H9 (cell line): ENCODE data around the gene HYPK. TPM values are rescaled to one million over a fixed set of nuclear protein-coding genes. Genes with fewer than 3 reads are reported as not detected.

Source experiments
- DNase-seq: peaks from one replicate; pipeline ENCODE4 v3.0.0-alpha.2; 2017
- H2AFZ ChIP-seq: one replicate; pipeline ENCODE4 v1.6.1; 2013; ENCODE audit warnings: mild to moderate bottlenecking, low read length, control low read depth, moderate library complexity
- H2AK5ac ChIP-seq: 2 replicates; pipeline ENCODE4 v1.6.1; 2013; ENCODE audit warnings: low read length, control low read depth, mixed read lengths; ENCODE audit not compliant: insufficient read length
- H2BK120ac ChIP-seq: one replicate; pipeline ENCODE4 v1.6.1; 2013; ENCODE audit warnings: low read depth, mild to moderate bottlenecking, low read length, control low read depth, inconsistent platforms; ENCODE audit not compliant: poor library complexity, severe bottlenecking
- H2BK12ac ChIP-seq: 2 replicates; pipeline ENCODE4 v1.6.1; 2013; ENCODE audit warnings: low read length, control low read depth, mixed read lengths, low read depth; ENCODE audit not compliant: insufficient read length
- H2BK15ac ChIP-seq: 2 replicates; pipeline ENCODE4 v1.6.1; 2013; ENCODE audit warnings: low read depth, low read length, control low read depth
- H2BK20ac ChIP-seq: one replicate; pipeline ENCODE4 v1.6.1; 2013; ENCODE audit warnings: low read depth, mild to moderate bottlenecking, low read length, control low read depth, inconsistent platforms; ENCODE audit not compliant: poor library complexity, severe bottlenecking
- H2BK5ac ChIP-seq: 2 replicates; pipeline ENCODE4 v1.6.1; 2013; ENCODE audit warnings: low read length, control low read depth, mixed read lengths; ENCODE audit not compliant: insufficient read length
- H3K14ac ChIP-seq: 2 replicates; pipeline ENCODE4 v1.6.1; 2013; ENCODE audit warnings: low read length, control low read depth; ENCODE audit not compliant: insufficient read depth
- H3K18ac ChIP-seq: 2 replicates; pipeline ENCODE4 v1.6.1; 2013; ENCODE audit warnings: low read depth, mild to moderate bottlenecking, mixed read lengths, low read length, control low read depth; ENCODE audit not compliant: insufficient read length
- H3K23ac ChIP-seq: 2 replicates; pipeline ENCODE4 v1.6.1; 2013; ENCODE audit warnings: low read length, control low read depth, mixed read lengths, low read depth; ENCODE audit not compliant: insufficient read length
- H3K23me2 ChIP-seq: 2 replicates; pipeline ENCODE4 v1.6.1; 2013; ENCODE audit warnings: low read depth, mild to moderate bottlenecking, mixed read lengths, low read length, control low read depth; ENCODE audit not compliant: insufficient read length, poor library complexity, severe bottlenecking
- H3K27ac ChIP-seq: 2 replicates; pipeline ENCODE4 v1.5.1; 2013; ENCODE audit warnings: low read length, control low read depth, mixed read lengths, low read depth; ENCODE audit not compliant: insufficient read length
- H3K27me3 ChIP-seq: 2 replicates; pipeline ENCODE4 v1.6.1; 2013; ENCODE audit warnings: low read length, control low read depth, inconsistent platforms; ENCODE audit not compliant: insufficient read depth
- H3K4ac ChIP-seq: 2 replicates; pipeline ENCODE4 v1.6.1; 2013; ENCODE audit warnings: low read depth, mild to moderate bottlenecking, control low read depth, inconsistent platforms, low read length, moderate library complexity
- H3K4me1 ChIP-seq: 2 replicates; pipeline ENCODE4 v1.6.1; 2013; ENCODE audit warnings: low read length, control low read depth, inconsistent platforms; ENCODE audit not compliant: insufficient read depth
- H3K4me2 ChIP-seq: 2 replicates; pipeline ENCODE4 v1.6.1; 2013; ENCODE audit warnings: low read length, control low read depth, mixed read lengths; ENCODE audit not compliant: insufficient read length, insufficient read depth
- H3K56ac ChIP-seq: 2 replicates; pipeline ENCODE4 v1.6.1; 2013; ENCODE audit warnings: low read depth, mild to moderate bottlenecking, mixed read lengths, low read length, control low read depth; ENCODE audit not compliant: insufficient read length
- H3K79me1 ChIP-seq: 2 replicates; pipeline ENCODE4 v1.6.1; 2013; ENCODE audit warnings: low read depth, mild to moderate bottlenecking, moderate library complexity, low read length, control low read depth, inconsistent platforms; ENCODE audit not compliant: insufficient read depth, poor library complexity, severe bottlenecking
- H3K79me2 ChIP-seq: 2 replicates; pipeline ENCODE4 v1.6.1; 2013; ENCODE audit warnings: low read length, control low read depth, inconsistent platforms; ENCODE audit not compliant: insufficient read depth
- H3K9ac ChIP-seq: 2 replicates; pipeline ENCODE4 v1.6.1; 2013; ENCODE audit warnings: low read length, control low read depth, mixed read lengths; ENCODE audit not compliant: insufficient read length; ENCODE audit errors: extremely low read depth
- H3K9me3 ChIP-seq: one replicate; pipeline ENCODE4 v1.6.1; 2013; ENCODE audit warnings: low read depth, low read length, inconsistent platforms; ENCODE audit not compliant: control insufficient read depth
- H3T11ph ChIP-seq: one replicate; pipeline ENCODE4 v1.6.1; 2013; ENCODE audit warnings: mild to moderate bottlenecking, low read length, control low read depth, inconsistent platforms
- H4K20me1 ChIP-seq: one replicate; pipeline ENCODE4 v1.6.1; 2013; ENCODE audit not compliant: control insufficient read depth, insufficient read length, insufficient read depth
- H4K5ac ChIP-seq: 2 replicates; pipeline ENCODE4 v1.6.1; 2013; ENCODE audit warnings: low read depth, mild to moderate bottlenecking, mixed read lengths, low read length, control low read depth; ENCODE audit not compliant: insufficient read length
- H4K8ac ChIP-seq: replicated peaks from 2 replicates; pipeline ENCODE4 v1.6.1; 2013; ENCODE audit warnings: low read length, control low read depth, mixed read lengths, low read depth; ENCODE audit not compliant: insufficient read length
- H4K91ac ChIP-seq: 2 replicates; pipeline ENCODE4 v1.6.1; 2013; ENCODE audit warnings: low read depth, mild to moderate bottlenecking, moderate library complexity, mixed read lengths, low read length, control low read depth; ENCODE audit not compliant: insufficient read length
- H3K27ac Mint-ChIP-seq, 3 experiments: 2 replicates in 2 of 3; 3 replicates in 1 of 3; pipeline ENCODE4 v1.8.0; 2020 to 2021; ENCODE audit warnings: mixed read lengths in 3 of 3, mild to moderate bottlenecking in 1 of 3, moderate library complexity in 1 of 3
- H3K27me3 Mint-ChIP-seq: 2 replicates; pipeline ENCODE4 v1.8.0; 2021; ENCODE audit warnings: low read depth, mild to moderate bottlenecking, moderate library complexity, mixed read lengths
- H3K36me3 Mint-ChIP-seq, 3 experiments: 2 replicates in 2 of 3; 3 replicates in 1 of 3; pipeline ENCODE4 v1.8.0; 2020 to 2021; ENCODE audit warnings: low read depth in 3 of 3, mixed read lengths in 3 of 3; ENCODE audit not compliant: insufficient read depth in 1 of 3
- H3K4me1 Mint-ChIP-seq, 2 experiments: 2 replicates each; pipeline ENCODE4 v1.8.0; 2020; ENCODE audit warnings: mixed read lengths in 2 of 2
- H3K4me3 Mint-ChIP-seq, 2 experiments: 2 replicates in 1 of 2; 3 replicates in 1 of 2; pipeline ENCODE4 v1.8.0; 2020 to 2021; ENCODE audit warnings: mild to moderate bottlenecking in 2 of 2, mixed read lengths in 2 of 2, moderate library complexity in 1 of 2
- H3K9me3 Mint-ChIP-seq, 2 experiments: 2 replicates in 1 of 2; 3 replicates in 1 of 2; pipeline ENCODE4 v1.8.0; 2020; ENCODE audit warnings: mild to moderate bottlenecking in 2 of 2, mixed read lengths in 2 of 2, moderate library complexity in 1 of 2
- CTCF ChIP-seq: fragments of 200-600 bp; sonication (generic); conservative IDR thresholded peaks from 3 replicates; pipeline ENCODE4 v1.8.0; 2021; ENCODE audit warnings: antibody characterized with exemption, mild to moderate bottlenecking
- WGBS: extraction: QIAGEN DNeasy Blood & Tissue Kit; methylation state at CpG from one replicate; pipeline ENCODE4 v1.1.7; 2013; ENCODE audit warnings: missing lambda C conversion rate, low lambda C conversion rate, mixed read lengths; ENCODE audit not compliant: insufficient read length; ENCODE audit errors: extremely low coverage; 5-methylcytosine and 5-hydroxymethylcytosine counted together
- total RNA-seq: library from RNA; stranded (reverse); gene quantifications from 2 replicates; pipeline ENCODE4 v1.2.1, GENCODE V29; 2021

The HYPK gene
- total RNA-seq, 1 experiment from 2014 or later = 25.4 TPM

DNA sequence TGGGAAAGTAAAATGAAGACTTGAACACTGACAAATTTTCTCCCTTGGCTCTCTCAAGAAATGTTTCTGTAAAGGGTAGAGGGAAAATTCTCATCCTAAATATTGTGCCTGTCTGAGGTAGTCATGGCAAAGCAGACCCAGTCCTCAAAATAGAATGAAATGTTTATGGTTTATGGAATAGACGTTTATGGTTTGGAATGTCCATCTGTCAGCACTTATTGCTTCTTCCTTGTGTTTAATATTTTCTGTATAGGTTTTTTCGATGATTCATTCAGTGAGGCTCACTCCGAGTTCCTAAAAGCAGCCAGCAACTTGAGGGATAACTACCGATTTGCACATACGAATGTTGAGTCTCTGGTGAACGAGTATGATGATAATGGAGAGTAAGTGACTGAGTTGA lies 37.6 kb upstream of the HYPK start:
- no peaks in the 10 kb centered on the region for H3K79me2 ChIP-seq
- H2BK20ac ChIP-seq = no peak overlapping the region
- Mint-ChIP-seq H3K4me1 (no peaks in the 10 kb centered on the region), H3K9me3 (no peaks in the 10 kb centered on the region), H3K4me3 (no peak overlapping the region), H3K27ac (no peak overlapping the region), H3K27me3 (no peaks in the 10 kb centered on the region), H3K36me3 (peaks cover 59 to 89% (median 71%) of the 10 kb centered on the region in 3 experiments; a peak in 6 of 7 replicates)
- no peak for DNase-seq
- no peak overlapping the region for H4K8ac ChIP-seq
- no peak overlapping the region for H3K9ac ChIP-seq
- H3T11ph ChIP-seq = no peak overlapping the region
- no peak overlapping the region for H2BK120ac ChIP-seq
- H3K23me2 ChIP-seq = no peaks in the 10 kb centered on the region
- H3K27ac ChIP-seq = no peak overlapping the region
- no peak overlapping the region for H2AK5ac ChIP-seq
- no peaks in the 10 kb centered on the region for H4K20me1 ChIP-seq
- no peaks in the 10 kb centered on the region for H3K9me3 ChIP-seq
- no CpG with 5 or more reads among the region's 6 CpGs for WGBS
- peaks cover 5% of the 10 kb centered on the region for H3K79me1 ChIP-seq
- H2AFZ ChIP-seq = no peak overlapping the region
- no peak overlapping the region for H4K91ac ChIP-seq
- H3K27me3 ChIP-seq = no peaks in the 10 kb centered on the region
- H2BK12ac ChIP-seq = no peak overlapping the region
- no peaks in the 10 kb centered on the region for H3K4me1 ChIP-seq
- H3K4ac ChIP-seq = no peak overlapping the region
- no peak overlapping the region for H3K14ac ChIP-seq
- H3K18ac ChIP-seq = no peak overlapping the region
- no peak for TF ChIP-seq CTCF
- no peak overlapping the region for H3K56ac ChIP-seq
- no peak overlapping the region for H3K23ac ChIP-seq
- no peak overlapping the region for H2BK15ac ChIP-seq
- H2BK5ac ChIP-seq = no peak overlapping the region
- H3K4me2 ChIP-seq = no peak overlapping the region
- H4K5ac ChIP-seq = no peak overlapping the region
